HUES48 (cell line): ENCODE data around the gene LEFTY1.
A peak's percentile ranks its signal among the peaks of the same experiment; 100 is the strongest.
"Not testable (repeated sequence)": the region's sequence is repeated elsewhere in the genome, so short reads cannot be mapped to it uniquely, and the experiment has no call there.

Source experiments
- H3K27ac ChIP-seq: one replicate; pipeline ENCODE4 v1.7.0; 2013; ENCODE audit warnings: low read depth, low read length, inconsistent platforms
- H3K27me3 ChIP-seq: 2 replicates; pipeline ENCODE4 v1.6.1; 2013; ENCODE audit warnings: mild to moderate bottlenecking, low read length; ENCODE audit not compliant: control insufficient read depth, insufficient read depth
- H3K36me3 ChIP-seq: 2 replicates; pipeline ENCODE4 v1.6.1; 2013; ENCODE audit warnings: low read length; ENCODE audit not compliant: control insufficient read depth, insufficient read depth
- H3K4me1 ChIP-seq: 2 replicates; pipeline ENCODE4 v1.6.1; 2013; ENCODE audit warnings: mild to moderate bottlenecking, low read length; ENCODE audit not compliant: control insufficient read depth, insufficient read depth
- H3K4me3 ChIP-seq: 2 replicates; pipeline ENCODE4 v1.5.1; 2013; ENCODE audit warnings: mild to moderate bottlenecking, low read depth, low read length
- H3K9ac ChIP-seq: 2 replicates; pipeline ENCODE4 v1.6.1; 2013; ENCODE audit warnings: mild to moderate bottlenecking, low read depth, low read length, moderate library complexity
- H3K9me3 ChIP-seq: 2 replicates; pipeline ENCODE4 v1.6.1; 2013; ENCODE audit warnings: low read length; ENCODE audit not compliant: control insufficient read depth, insufficient read depth

LEFTY1 gene

DNA sequence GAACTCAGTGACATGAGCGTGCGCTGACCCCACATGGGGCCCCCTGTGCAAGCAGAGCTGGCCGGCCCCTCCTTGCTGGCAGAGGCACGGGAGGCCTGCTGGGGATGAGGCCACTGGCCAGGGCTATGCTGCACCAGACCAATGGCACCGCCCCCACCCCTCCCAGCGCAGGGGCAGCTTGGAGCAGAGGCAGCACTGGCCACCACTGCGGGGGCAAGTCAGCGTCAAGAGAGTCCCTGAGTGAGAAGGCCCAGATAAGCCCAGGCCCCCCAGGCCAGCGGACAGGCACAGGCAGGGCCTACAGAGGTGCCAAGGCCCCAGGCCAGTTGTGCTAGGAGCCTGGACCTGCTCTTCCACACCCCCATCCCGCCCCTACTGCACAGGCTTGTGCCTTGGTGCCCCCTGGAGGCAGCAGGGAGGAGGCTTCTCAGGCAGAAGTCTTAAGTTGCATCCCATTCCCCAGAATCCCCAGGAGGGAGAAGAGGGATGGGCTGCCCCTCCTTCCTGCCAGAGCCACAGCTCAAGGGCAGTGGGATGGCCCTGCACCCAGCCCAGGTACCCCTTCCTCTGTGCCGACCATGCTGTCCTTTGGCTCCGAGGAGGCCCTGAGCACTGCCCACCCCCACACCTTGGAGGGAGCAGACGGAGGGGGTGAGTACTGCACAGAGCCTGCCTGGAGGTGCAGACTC, 43.2 kb downstream of the LEFTY1 start:
- Histone ChIP-seq H3K9ac (no peak overlapping the region; the same call in 1 of the 2 replicates), H3K27me3 (no peaks in the 10 kb centered on the region), H3K36me3 (peaks cover 57% of the 10 kb centered on the region), H3K27ac (peak overlapping the region; percentile 2), H3K4me1 (peaks cover 6% of the 10 kb centered on the region; the same call in 1 of the 2 replicates), H3K9me3 (no peaks in the 10 kb centered on the region), H3K4me3 (no peak overlapping the region)

DNA sequence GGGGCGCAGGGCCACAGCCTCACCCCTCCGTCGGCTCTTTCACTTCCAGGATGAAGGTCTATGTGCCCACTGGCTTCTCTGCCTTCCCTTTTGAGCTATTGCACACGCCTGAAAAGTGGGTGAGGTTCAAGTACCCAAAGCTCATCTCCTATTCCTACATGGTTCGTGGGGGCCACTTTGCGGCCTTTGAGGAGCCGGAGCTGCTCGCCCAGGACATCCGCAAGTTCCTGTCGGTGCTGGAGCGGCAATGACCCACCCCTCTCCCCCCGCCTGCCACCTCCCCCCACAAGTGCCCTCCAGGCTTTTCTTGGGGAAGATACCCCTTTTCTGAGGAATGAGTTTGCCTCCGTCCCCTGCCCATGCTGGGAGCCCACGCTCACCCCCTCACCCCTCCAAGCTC, 43.8 kb downstream of the LEFTY1 start:
- H3K9me3 ChIP-seq = no peaks in the 10 kb centered on the region
- no peak overlapping the region for H3K4me3 ChIP-seq
- H3K27me3 ChIP-seq = no peaks in the 10 kb centered on the region
- H3K27ac ChIP-seq = no peak overlapping the region
- H3K36me3 ChIP-seq = peaks cover 60% of the 10 kb centered on the region
- no peak overlapping the region for H3K9ac ChIP-seq
- H3K4me1 ChIP-seq = peaks cover 6% of the 10 kb centered on the region; the same call in 1 of the 2 replicates

DNA sequence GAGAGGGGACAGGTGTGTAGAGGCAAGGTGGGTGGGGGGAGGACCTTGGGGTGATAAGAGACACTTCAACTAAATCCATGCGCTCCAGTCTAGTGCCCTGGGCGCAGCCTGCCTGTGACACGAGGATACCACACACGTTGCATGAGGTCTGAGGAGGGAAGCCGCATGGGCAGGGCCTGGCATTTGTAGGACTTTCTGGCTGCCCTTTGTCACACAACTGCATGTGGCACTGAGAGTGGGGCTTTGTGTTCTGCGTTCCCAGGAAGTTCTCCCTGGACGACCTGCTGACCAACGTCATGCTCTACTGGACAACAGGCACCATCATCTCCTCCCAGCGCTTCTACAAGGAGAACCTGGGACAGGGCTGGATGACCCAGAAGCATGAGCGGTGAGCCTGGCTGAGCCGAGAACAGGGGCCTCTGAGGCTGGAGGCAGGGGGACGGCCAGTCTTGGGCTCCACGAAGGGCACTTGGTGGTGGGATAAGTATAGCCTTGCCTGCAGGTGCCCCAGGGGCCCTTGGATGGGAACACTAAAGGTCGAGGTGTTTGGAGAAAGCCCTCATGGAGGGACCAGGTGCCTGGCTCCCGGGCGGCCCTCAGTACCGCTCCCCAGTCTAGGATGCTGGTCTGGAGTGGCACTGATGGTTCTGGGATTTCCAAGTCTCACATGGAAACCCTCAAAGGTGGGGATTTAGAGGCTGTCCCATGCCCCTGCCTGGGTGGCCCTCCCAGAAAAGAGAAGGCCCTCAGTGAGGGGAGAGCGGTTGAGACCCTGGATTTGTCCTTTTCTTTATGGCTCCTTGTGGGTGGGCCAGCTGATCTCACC, 44.5 kb downstream of the LEFTY1 start:
- H3K27ac ChIP-seq = no peak overlapping the region
- no peak overlapping the region for H3K4me3 ChIP-seq
- no peaks in the 10 kb centered on the region for H3K9me3 ChIP-seq
- no peak overlapping the region for H3K9ac ChIP-seq
- no peaks in the 10 kb centered on the region for H3K27me3 ChIP-seq
- peaks cover 62% of the 10 kb centered on the region for H3K36me3 ChIP-seq
- peaks cover 6% of the 10 kb centered on the region; the same call in 1 of the 2 replicates for H3K4me1 ChIP-seq

DNA sequence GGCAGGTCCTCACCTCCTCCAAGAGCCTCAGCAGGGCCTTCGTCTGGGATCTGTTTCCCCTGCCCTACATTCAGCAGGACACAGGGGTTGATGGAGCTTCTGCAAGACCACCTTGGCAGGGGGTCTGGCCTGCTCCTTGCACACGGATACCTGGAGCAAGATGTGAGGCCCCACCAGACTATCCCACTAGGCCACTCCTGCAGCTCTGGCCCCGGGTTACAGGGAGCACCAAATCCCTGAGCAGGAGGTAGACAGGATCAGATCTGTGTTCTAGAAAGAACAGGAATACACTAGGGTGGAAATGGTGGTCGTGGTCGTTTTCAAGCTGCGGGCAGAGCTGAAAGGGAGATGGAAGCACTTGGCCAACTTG, 45.5 kb downstream of the LEFTY1 start:
- no peak overlapping the region for H3K9ac ChIP-seq
- H3K4me3 ChIP-seq = no peak overlapping the region
- peaks cover 6% of the 10 kb centered on the region; the same call in 1 of the 2 replicates for H3K4me1 ChIP-seq
- peaks cover 60% of the 10 kb centered on the region for H3K36me3 ChIP-seq
- H3K27ac ChIP-seq = no peak overlapping the region
- H3K9me3 ChIP-seq = no peaks in the 10 kb centered on the region
- no peaks in the 10 kb centered on the region for H3K27me3 ChIP-seq

DNA sequence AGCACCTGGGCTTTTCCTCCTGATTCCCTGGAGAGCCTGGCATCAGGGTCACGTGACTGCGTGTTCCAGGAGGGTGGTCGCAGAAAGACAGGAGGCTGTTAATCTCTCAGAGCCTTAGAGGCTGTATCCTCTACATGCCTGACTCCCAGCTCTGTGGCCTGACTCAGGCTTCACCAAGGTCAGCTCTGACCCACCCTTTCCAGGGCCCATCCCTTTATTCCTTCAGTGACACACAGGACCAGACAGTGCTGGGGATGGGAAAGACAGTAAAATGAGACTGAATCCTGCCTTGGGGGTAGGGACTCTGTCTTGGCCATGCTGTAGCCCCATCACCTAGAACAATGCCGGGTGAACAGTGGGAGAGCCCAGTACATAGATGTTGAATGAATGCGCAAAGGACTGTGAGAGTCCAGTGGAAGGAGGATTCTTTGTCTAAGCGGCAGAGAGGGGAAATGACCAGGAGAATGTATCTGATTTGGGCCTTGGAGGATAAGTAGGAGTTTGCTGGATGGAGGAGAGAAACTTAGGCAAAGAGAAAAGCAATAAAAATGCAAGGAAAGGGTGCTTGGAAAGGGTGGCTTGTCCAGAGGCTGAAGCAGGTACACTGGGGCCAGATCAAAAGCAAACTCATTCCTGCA, 46.0 kb downstream of the LEFTY1 start:
- H3K36me3 ChIP-seq = peaks cover 60% of the 10 kb centered on the region
- H3K4me1 ChIP-seq = peaks cover 6% of the 10 kb centered on the region; the same call in 1 of the 2 replicates
- no peak overlapping the region for H3K4me3 ChIP-seq
- H3K27me3 ChIP-seq = no peaks in the 10 kb centered on the region
- H3K9ac ChIP-seq = no peak overlapping the region
- no peak overlapping the region for H3K27ac ChIP-seq
- no peaks in the 10 kb centered on the region for H3K9me3 ChIP-seq

DNA sequence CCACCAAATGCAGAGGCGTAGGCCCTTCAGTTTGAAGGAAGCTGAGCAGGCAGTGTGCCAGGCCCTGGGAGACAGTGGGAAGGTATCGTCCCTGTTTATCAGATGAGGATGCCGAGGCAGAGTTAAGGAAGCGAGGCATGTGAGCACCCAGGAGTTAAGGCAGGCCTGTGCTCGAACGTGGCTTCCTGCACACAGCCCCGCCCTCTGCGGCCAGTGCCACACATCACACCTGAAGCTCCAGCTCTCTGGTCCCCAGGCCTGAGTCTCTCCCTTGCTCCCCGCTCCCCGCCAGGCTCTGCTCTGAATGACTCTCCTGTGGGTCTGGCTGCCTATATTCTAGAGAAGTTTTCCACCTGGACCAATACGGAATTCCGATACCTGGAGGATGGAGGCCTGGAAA, 46.9 kb downstream of the LEFTY1 start:
- peaks cover 6% of the 10 kb centered on the region; the same call in 1 of the 2 replicates for H3K4me1 ChIP-seq
- H3K27ac ChIP-seq = no peak overlapping the region
- peaks cover 56% of the 10 kb centered on the region for H3K36me3 ChIP-seq
- H3K4me3 ChIP-seq = no peak overlapping the region
- no peaks in the 10 kb centered on the region for H3K27me3 ChIP-seq
- H3K9me3 ChIP-seq = no peaks in the 10 kb centered on the region
- H3K9ac ChIP-seq = no peak overlapping the region

DNA sequence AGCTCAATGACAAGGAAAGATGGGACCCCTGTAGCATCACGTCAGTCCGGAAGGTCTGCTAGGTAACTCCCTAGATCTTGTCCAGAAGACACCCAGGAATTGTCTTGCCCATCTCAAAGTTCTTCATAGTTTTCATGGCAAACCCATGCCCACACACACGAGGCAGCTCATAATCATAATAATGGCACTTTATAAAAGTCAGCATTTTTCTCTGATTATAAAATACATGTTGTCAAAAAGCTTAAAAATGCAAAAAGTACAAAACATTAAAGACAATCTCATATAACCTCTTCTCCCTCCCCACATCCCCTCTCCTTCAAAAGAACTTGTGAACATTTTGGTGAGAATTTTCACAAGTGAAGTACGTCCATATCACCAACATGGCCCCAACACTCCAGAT, 48.2 kb downstream of the LEFTY1 start:
- no peaks in the 10 kb centered on the region for H3K27me3 ChIP-seq
- H3K9me3 ChIP-seq = no peaks in the 10 kb centered on the region
- no peak overlapping the region for H3K27ac ChIP-seq
- no peak overlapping the region for H3K9ac ChIP-seq
- H3K36me3 ChIP-seq = peaks cover 57% of the 10 kb centered on the region
- no peak overlapping the region for H3K4me3 ChIP-seq
- peaks cover 6% of the 10 kb centered on the region; the same call in 1 of the 2 replicates for H3K4me1 ChIP-seq

DNA sequence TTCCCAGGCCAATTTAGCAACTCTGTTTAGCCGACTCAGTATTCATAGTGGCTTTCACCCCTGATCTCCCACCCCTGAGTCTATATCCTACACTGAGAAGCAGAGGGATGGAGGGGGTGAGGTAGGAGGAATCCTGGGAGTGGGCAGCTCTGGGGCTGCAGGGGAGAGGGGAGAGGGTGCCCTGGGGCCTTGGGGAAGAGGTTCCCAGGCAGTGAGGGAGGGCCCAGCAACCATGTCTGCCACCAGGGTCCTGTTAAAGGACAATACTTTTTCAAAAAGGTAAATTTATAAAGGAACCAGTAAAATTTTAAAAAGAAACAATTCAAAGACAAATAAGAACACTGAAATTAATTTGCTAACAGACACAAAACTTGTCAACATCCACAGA, 48.7 kb downstream of the LEFTY1 start:
- Histone ChIP-seq H3K27me3 (no peaks in the 10 kb centered on the region), H3K4me1 (peaks cover 6% of the 10 kb centered on the region; the same call in 1 of the 2 replicates), H3K9me3 (no peaks in the 10 kb centered on the region), H3K9ac (no peak overlapping the region), H3K4me3 (no peak overlapping the region), H3K36me3 (peaks cover 59% of the 10 kb centered on the region), H3K27ac (no peak overlapping the region)

DNA sequence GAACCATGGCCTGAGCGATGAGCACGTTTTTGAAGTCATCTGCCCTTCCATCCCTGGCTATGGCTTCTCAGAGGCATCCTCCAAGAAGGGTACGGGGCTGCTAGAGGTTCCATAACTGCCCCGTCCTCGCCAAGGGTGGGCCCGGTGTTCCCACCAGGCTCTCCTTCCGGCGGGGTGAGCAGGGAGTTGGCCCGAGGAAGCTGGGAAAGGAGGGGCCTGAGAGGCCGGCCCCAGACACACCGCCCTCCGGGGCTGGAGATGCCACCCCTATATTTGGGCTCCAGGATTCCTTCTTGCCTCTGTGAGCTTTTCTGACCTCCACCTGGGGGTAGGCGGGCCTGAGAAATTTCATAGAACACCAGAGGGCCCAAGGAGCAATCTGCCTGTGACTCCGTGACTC, 50.2 kb downstream of the LEFTY1 start:
- Histone ChIP-seq H3K36me3 (peaks cover 56% of the 10 kb centered on the region), H3K27ac (no peak overlapping the region), H3K4me3 (no peak overlapping the region), H3K9ac (no peak overlapping the region), H3K27me3 (no peaks in the 10 kb centered on the region), H3K4me1 (peaks cover 6% of the 10 kb centered on the region; the same call in 1 of the 2 replicates), H3K9me3 (no peaks in the 10 kb centered on the region)

DNA sequence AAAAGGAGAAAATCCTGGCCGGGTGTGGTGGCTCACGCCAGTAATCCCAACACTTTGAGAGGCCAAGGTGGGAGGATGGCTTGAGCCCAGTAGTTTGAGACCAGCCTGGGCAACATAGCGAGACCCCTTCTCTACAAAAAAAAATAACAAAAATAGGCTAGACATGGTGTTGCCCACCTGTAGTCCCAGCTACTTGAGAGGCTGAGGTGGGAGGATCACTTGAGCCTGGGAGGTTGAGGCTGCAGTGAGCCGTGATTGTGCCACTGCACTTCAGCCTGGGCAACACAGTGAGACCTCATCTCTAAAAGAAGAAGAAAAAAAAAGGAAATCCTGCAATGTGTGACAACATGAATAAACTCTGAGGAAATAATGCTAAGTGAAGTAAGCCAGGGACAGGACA, 52.6 kb downstream of the LEFTY1 start:
- not testable (repeated sequence) for H3K27me3 ChIP-seq, H3K4me3 ChIP-seq, H3K9ac ChIP-seq, H3K4me1 ChIP-seq, H3K9me3 ChIP-seq, H3K27ac ChIP-seq
- peaks cover 68% of the 10 kb centered on the region for H3K36me3 ChIP-seq
